Stimulated activated CD4-positive, alpha-beta T cell treated with anti-CD3 and anti-CD28 coated beads, Interleukin-4, amount 100 ng/mL, for 48 hours (primary cell): ENCODE measurements around the gene NHLRC2.

Experiments used
- DNase-seq, 2 donors: peaks; one replicate each; pipeline ENCODE4 v3.0.0-alpha.2; 2020; ENCODE audit warnings: low read depth in 2 of 2

The NHLRC2 gene

DNA sequence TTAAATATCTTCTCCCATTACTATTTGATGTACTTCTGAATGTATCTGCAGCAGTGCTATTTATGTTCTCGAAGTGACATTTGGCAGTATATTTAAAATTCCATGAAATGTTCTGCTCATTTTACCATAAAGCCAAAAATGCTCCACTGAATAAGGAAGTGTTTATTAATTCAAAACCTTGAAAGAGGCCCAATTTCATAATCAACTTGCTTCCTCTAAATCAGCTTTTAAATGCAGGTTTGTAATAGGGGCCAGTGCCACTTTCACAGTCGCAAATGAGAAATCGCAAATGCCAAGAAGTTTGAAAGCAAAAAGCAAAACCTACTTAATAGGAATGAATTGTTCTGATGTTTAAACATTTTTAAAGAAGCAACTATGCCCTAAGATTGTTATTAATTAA, 11.4 kb downstream of the NHLRC2 start:
- DNase-seq, result no peak

DNA sequence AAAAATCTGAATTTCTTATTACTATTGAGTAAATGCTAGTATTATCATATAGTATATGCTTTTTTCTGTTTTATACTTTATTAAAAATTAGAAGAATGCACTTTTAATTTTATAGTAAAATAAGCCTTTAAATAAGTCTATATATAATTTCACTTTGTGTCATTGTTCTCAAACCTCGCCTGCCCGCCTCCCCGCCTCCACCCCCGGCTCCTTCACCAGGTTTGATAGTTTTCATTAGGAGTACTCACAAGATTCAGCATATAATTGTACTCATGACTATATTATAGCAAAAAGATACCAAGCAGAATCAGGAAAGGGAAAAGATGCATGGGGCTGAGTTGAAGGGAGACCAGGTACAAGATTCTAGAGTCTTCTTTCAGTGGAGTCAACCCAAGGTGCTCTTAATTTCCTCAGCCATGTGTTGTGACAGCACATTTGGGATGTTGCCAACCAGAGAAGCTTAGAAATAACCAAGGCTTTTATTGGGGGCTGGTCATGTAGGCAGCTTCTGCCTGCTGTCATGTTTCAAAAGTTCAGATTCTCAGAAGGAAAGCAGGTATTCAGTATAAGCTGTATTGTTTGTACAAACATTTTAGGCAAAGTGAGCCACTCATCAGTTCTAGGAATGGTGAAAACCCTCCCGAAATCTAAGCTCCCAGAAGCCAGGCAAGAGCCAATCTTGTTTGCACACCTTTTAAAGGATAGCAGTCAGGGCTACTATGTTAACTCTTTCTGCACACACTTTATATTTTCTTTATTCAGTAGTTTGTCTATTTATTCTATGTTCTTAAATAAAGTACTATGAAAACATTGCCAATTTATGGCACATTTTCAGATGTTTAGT, 12.3 kb downstream of the NHLRC2 start:
- no peak for DNase-seq

DNA sequence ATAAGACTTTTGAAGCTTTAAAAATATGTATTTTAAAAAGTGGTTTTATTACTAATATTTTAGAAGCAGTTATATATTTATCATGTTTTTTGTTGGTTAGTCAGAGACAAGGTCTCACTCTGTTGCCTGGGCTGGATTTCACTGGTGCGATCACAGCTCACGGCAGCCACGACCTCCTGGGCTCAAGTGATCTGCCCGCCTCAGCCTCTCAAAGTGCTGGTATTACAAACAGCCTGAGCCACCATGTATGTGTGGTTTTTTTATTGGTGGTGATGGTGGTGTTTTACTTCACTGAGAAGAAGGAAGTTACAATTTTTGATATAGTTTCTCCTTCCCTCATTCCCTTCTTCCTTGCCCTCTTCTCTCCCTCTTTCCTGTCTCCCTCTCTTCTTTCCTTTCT, 13.4 kb downstream of the NHLRC2 start:
- DNase-seq, result no peak

DNA sequence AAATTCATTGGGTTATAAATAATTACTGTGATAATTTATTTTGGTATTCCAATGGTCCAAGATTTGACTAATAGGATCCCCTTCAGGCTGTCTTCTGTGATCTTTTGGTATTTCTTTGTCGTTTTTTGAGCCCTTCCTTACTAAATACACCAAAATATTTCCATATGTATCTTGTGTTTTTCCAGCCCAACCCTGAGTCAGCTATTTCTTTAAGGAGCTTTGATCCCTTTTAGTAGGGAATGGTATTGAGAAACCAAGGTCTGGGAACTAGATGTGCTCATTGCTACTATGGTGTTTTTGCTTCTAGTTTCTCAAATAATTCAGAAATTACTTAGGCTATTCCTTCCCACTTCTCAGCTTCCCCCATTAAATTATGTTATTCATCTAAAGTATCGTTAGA, 15.3 kb downstream of the NHLRC2 start:
- DNase-seq, result no peak

DNA sequence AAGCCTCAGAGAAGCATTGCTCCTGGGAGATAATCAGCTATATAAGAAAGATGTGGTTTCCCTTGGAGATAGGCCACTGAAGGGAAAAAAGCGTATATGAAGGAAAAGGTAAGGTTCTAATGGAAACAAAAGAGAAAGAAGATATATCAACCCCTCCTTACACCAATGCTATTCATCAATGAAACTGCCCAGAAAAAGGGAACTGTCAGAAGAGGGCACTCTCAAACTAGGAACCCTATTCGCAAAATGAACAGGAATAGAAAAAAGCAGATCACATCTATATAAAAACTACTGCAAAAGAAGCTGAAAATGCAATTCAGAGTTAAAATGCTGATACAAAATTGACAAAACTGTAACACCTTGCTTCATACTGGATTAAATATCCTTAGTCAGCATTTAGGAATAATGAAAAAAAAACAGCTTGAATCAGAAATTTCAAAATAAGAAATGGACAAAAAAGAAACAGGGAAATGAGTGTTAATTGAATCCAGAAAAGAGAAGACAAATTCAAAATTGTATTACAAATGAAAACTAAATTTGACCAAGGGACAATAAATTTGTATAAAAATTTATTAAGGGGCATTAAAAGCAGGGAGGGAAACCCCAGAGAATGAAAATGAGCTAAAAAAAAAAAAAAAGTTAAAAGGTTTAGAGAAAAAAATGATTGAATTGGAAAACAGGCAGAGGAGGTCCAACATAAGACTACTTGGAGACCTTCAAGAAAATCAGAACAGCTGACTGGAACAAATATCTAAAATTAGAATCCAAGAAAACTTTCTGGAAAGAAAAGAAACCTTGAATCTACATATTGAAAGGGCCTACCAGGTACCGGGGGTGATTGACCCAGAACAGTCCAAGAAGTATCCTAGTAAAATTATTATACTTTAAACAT, 17.9 kb downstream of the NHLRC2 start:
- DNase-seq, result no peak

DNA sequence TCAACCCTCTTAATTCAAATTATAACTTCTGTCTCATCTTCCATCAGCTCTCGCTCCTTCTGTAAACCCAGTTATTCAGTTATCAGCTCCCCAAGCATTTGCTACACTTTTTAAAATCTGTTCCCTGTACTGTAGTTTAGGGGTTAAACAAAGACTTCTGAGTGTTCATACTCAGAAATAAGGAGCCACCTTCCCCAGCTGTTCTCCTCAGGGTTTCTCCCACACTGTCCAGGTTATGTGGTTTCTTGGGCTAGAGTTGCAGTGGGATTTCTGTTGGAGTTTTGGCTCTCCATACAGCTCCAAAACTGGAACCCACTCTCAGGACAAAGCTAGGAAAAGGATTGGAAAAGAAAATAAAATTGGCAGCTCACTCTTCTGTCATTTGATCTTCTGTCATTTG, 20.8 kb downstream of the NHLRC2 start:
- DNase-seq, result no peak

DNA sequence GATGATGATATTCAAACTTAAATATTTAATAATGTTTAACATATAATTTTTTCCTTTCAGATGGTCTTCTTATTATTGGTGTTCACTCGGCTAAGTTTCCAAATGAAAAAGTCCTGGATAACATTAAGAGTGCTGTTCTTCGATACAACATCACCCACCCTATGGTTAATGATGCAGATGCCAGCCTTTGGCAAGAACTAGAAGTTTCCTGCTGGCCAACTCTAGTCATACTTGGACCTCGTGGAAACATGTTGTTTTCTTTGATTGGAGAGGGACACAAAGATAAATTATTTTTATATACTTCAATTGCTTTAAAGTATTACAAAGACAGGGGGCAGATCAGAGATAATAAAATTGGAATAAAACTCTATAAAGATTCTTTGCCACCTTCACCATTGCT, 22.0 kb downstream of the NHLRC2 start:
- DNase-seq, result no peak

DNA sequence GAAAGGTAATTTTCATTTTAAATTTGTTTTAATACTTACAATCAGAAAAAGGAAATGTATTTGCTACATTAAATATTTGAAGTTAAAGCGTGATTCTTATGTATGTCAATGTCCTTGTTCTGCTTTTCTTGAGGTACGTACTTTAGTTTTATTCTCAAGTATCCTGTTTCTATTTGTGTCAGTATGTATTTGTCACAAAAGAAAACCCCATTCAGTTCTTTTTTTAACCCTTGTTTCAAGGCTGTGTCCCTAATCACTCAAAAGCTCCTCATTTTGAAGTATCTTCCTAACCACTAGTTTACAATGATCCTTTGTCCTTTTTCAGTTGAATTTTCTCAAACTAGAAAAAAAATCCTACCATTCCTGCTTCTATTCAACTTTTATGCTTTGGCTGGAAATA, 25.2 kb downstream of the NHLRC2 start:
- DNase-seq, result no peak

DNA sequence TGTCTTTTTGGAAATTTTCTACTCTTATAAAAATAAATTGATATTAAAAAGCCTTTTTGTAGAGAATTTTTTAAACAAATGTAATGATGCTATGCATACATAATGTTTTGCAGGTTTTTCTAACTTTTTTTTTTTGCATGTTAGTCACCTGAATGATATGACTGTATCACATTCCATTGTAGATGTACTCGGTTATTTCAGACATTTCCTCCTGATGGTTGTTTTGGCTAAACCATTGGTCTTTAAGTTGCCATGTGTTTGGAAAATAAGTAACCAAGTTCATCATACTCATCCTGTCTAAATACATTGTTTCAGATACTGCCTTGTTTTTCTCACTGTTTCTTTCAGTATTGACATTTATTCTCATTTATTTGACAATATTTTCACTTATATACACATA, 25.8 kb downstream of the NHLRC2 start:
- no peak for DNase-seq

DNA sequence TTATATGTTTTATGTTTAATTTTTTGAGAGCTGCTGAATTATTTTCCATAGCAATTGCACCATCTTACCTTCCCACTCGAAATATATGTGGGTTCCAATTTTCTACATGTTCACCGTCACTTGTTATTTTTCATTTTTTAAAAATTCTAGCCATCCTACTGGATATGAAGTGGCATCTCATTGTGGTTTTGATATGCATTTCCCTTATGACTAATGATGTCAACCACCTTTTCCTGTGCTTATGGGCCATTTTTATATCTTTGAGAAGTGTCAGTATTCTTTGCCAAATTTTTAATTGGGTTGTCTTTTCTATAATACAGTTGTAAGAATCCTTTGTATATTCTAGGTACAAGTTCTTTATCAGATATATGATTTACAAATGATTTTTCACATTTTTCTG, 27.8 kb downstream of the NHLRC2 start:
- no peak for DNase-seq

DNA sequence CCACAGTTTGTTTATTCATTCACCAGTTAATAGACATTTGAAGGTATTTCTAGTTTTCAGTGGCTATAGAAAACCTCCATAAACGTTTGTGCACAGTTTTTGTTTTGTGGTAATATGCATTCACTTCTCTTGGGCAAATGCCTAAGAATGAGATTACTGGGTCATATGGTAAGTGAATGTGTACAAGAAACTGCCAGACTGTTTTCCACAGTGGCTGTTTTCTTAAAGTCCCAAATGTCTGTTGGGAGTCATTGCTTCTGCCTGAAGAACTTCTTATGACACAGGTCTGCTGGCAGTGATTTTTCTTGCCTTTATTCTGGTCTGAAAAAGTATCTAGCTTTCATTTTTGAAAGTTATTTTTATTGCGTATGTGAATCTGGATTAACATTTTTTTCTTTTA, 35.5 kb downstream of the NHLRC2 start:
- no peak for DNase-seq

DNA sequence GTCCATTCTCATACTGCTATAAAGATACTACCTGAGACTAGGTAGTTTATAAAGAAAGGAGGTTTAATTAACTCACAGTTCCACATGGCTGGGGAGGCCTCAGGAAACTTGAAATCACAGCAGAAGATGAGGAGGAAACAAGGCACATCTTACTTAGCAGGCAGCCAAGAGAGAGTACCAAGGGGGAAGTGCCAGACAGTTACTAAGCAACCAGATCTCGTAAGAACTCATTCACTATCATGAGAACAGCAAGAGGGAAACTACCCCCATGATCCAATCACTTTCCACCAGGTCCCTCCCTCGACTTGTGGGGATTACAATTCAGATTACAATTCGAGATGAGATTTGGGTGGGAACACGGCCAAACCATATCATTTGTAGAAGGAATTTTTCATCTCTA, 36.3 kb downstream of the NHLRC2 start:
- DNase-seq, result no peak

DNA sequence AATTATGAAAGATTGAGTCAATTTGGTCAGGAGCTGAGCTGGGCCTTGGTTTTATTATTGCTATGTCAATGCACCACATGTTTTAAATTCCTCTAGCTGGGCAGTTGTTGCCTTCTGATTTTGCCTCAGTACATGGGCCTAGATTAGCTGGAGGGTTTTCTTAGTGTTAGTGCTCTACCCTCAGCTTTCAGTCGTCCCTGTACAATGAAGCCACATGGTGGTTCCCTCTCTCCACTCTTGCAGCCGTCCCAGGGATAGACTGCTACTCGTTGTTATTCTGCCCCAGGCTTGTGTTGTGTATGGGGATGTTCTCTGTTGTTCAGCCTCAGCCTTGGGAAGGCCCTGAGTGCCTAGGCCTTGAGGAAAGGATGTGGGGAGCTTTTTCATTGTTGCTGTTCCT, 37.0 kb downstream of the NHLRC2 start:
- no peak for DNase-seq

DNA sequence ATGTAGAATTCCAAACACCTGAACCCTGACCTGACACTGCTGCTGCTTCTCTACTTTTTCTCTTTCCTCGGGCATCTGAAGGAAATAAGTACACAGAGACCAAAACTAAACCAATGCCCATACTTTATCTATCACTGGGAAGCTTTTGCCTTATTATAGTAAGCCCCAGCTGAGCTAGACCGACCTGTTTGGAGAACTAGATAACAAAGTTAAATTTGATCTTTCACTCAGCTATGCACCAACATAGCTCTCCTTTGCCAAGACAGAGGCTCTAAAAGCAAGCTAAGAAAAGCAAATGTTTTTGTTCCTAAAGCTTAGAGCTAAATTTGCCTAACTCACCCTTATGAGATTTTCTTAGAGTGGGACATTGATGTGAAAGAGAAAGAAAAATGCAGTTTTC, 39.1 kb downstream of the NHLRC2 start:
- DNase-seq, result no peak

DNA sequence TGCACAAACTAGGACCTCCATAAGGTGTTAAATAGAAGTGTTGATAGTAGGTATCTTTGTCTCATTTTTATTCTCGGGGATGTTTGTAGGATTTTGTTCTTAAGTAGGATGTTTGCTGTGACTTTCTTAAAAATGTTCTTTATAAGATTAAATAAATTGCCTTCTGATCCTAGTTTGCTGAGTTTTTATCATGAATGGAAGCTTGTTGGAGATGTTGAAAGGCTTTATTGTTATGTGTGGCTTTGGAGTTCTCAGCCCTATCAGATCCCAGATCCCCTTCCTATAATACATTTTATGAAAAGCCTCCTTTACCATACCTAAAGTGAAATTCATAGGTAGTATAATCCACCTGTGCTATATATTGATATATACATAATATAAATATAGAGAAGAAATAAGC, 40.1 kb downstream of the NHLRC2 start:
- DNase-seq, result no peak

DNA sequence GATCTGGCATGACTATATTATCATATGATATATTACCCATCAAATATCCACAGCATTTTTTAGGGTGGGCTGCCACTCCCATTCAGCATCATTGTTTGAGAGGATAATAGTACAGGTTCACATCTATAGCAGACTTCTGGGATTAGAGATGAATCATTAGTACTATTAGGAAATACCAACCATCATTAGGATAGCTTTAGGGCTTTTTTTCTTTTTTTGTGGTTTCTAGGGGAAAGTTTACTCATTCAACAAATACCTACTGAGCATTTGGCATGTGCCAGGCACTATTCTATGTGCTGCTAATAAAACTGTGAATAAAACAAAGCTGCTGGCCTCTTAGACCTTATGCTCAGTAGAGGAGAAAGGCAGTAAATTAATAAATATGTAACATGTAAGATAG, 40.6 kb downstream of the NHLRC2 start:
- no peak for DNase-seq

DNA sequence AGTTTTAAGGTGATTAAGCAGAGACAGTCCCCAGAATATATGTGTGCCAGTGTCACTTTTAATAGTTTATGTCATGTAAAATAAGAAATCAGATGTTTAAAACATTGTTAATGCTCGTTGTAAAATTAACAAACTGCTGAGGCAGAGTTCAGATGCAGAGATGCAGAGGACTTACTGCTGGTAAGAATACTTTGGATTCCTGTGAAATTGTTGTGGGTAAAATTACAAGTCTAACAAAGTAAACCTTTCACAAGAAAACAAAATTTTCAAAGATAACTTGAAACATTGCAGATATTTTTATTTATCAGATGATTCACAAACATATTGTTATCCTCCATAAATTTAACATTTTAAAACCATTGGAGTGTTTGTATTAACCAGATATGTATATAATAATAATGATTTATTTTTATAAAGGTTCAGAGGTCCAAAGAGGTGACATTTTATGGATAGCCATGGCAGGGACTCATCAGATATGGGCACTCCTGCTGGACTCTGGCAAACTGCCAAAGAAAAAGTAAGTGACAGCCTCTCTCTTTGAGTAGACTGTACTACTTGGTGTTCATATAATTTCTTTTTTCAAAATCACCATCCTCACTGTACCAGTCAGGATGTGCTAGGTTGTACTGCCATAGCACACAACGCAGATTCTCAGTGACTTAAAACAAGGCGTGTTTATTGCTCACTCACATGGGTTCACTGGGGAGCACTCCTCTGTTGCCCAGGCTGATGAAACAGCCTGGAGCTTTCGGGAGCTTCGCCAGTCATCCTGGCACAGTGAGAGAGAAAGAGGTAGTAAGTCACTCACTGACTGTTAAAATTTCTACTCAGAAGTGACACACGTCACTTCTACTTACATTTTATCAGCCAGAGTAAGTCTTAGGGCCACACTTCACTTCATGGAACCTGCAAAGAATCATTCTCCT, 43.5 kb downstream of the NHLRC2 start:
- no peak for DNase-seq

DNA sequence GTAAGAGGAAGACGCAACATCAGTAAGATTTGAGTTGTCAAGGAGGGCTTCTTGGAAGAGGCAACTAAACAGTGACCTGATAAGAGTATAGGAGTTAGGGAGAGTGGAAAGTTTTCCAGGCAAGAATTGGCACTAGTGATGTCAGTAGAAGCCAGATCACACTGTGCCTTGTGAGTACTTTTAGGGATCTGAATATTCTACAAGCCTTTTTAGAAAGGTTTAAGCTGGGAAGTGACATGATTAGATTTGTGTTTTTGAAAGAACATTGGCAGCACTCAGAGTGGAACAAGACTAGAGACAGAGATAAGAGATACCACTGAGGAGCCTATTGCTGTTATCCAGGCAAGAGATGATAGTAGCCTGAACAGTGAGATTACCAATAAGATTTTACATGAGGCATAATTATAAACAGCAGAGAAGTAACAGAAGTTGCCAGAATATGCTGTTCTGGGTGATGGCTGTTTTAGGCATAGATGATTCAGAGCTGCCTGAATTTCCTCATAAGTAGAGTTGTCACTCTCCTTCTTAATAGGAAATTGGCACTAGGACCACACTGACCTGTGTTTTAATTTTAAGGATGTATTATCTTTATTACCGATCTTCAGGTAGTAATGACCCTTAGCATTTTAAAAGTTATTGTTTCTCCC, 45.6 kb downstream of the NHLRC2 start:
- DNase-seq, result no peak

DNA sequence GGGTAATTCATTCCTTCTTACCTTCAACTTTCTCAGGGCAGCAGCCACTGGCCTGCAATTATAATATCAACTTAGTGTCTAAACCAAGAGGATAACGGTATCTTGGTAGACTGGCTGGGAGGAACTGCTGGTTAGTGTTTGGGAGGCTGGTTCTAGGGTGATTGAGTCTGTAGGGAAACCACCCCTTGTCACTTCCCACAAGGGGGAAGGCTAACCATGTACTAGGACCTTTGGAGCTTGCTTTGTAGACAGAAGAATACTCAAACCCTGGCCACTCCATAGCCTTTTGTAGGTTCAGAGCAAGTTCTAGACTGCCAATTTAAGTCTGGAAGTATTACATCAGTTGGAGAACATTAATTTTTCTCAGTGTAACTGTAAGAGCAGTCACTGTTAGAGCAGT, 51.3 kb downstream of the NHLRC2 start:
- no peak for DNase-seq

DNA sequence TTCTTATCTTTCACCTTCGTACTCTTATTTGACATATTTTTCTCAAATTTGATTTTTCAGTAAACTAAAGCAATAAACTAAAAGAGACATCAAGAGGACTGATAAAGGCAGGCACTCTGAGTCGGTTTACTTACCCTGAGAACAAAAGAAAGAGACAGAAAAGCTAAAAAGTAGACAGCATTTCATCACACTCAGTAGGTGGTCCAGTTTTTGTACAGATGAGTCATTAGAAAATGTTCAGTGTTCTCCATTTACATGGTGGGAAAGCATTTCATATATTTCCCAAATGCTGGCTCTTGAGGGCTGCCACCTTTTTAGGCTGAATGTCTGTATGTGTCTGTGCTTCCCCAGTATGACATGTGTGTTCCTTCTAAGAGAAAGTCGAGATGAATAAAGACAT, 52.7 kb downstream of the NHLRC2 start:
- DNase-seq, result no peak

DNA sequence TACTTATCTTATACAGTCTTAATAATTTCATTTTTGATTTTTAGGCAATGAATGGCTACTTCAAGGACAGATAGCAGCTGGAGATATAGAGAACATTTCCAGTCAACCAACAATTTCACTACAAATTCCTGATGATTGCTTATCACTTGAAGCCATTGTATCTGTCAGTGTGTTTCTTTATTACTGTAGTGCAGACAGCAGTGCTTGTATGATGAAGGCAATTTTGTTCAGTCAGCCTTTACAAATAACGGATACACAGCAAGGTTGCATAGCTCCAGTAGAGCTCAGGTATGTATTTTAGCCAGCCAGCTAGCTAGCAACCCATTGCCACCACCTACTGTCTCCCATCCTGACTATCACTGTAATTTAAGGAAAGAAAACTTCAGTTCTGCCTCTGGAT, 53.8 kb downstream of the NHLRC2 start:
- DNase-seq, result no peak

DNA sequence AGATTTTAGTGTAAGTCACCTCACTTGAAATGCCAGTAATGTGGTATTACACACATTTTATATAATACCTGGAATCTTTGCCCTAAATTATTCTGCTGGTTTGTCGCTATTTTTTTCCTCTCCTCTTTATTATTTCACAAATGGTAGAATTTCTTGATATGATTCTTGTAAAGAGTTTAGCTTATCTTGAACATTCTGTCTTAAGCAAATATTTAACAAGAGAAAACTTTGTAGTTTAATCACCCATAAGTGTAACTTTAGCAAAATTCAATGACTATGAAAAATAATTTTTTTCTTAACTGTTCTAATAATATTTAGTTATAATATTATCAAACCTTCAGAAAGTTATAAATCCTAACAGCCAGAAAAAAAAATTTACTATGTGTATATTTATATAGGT, 56.7 kb downstream of the NHLRC2 start:
- DNase-seq, result no peak
